H1 (cell line): ENCODE results near the gene C13orf42. TPM values are rescaled to one million over a fixed set of nuclear protein-coding genes. Genes with fewer than 3 reads are reported as not detected.

Source experiments
- CTCF ChIA-PET: fragments of 300-600 bp; sonication (Branson Sonifier 250); formaldehyde crosslinking; loops from one replicate; lab custom pipeline; 2021; ENCODE audit not compliant: partially characterized antibody; lab: Charles Lee
- POLR2A ChIA-PET: fragments of 300-600 bp; sonication (Branson Sonifier 250); formaldehyde crosslinking; loops from one replicate; lab custom pipeline; 2021; ENCODE audit warnings: inconsistent platforms; ENCODE audit not compliant: partially characterized antibody; lab: Charles Lee
- DNase-seq, 2 experiments: peaks; one replicate each; pipeline versions ENCODE4 v3.0.0 to v3.0.0-alpha.2; 2010 to 2022; ENCODE audit warnings: low spot score in 2 of 2, low read depth in 1 of 2, mixed read lengths in 1 of 2
- FAIRE-seq: peaks from 2 replicates; lab custom pipeline; 2011; peaks lifted over from hg19 to GRCh38; lab: Jason Lieb, UNC
- H2AFZ ChIP-seq: 2 replicates; pipeline ENCODE4 v1.8.1; 2012; ENCODE audit warnings: low read length, inconsistent platforms
- H2AK5ac ChIP-seq: 2 replicates; pipeline ENCODE4 v1.6.1; 2013; ENCODE audit warnings: low read depth, low read length
- H2BK120ac ChIP-seq: replicated peaks from 2 replicates; pipeline ENCODE3; 2013; ENCODE audit warnings: low read depth, low read length, inconsistent platforms
- H2BK12ac ChIP-seq: 2 replicates; pipeline ENCODE4 v1.6.1; 2013; ENCODE audit warnings: low read depth, low read length
- H2BK15ac ChIP-seq: 2 replicates; pipeline ENCODE4 v1.6.1; 2013; ENCODE audit warnings: low read length
- H2BK20ac ChIP-seq: 2 replicates; pipeline ENCODE4 v1.6.1; 2013; ENCODE audit warnings: low read length
- H2BK5ac ChIP-seq: 2 replicates; pipeline ENCODE4 v1.6.1; 2013; ENCODE audit warnings: low read depth, low read length
- H3K14ac ChIP-seq: 2 replicates; pipeline ENCODE4 v1.6.1; 2013; ENCODE audit warnings: inconsistent platforms; ENCODE audit not compliant: insufficient read length
- H3K18ac ChIP-seq: 2 replicates; pipeline ENCODE4 v1.6.1; 2013; ENCODE audit warnings: low read length; ENCODE audit errors: extremely low read depth
- H3K23ac ChIP-seq: 2 replicates; pipeline ENCODE4 v1.6.1; 2013; ENCODE audit warnings: inconsistent platforms; ENCODE audit not compliant: insufficient read length
- H3K23me2 ChIP-seq: 2 replicates; pipeline ENCODE4 v1.6.1; 2013; ENCODE audit warnings: low read depth, low read length
- H3K27ac ChIP-seq: 2 replicates; pipeline ENCODE4 v1.6.1; 2011; ENCODE audit warnings: low read depth, low read length, inconsistent platforms
- H3K27me3 ChIP-seq, 4 experiments: replicated peaks in 1 of 4; 1 replicate in 1 of 4; 2 replicates in 3 of 4; pipeline versions ENCODE4 v1.6.1 to v1.8.1; 2011 to 2013; ENCODE audit warnings: low read length in 3 of 4, mild to moderate bottlenecking in 3 of 4, inconsistent platforms in 2 of 4, mixed read lengths in 2 of 4, moderate library complexity in 1 of 4; ENCODE audit not compliant: control insufficient read depth in 3 of 4, insufficient read depth in 3 of 4; ENCODE audit errors: extremely low read depth in 1 of 4
- H3K36me3 ChIP-seq, 4 experiments: 2 replicates each; pipeline versions ENCODE4 v1.6.1 to v1.8.1; 2011 to 2013; ENCODE audit warnings: mild to moderate bottlenecking in 4 of 4, low read length in 3 of 4, moderate library complexity in 2 of 4, control low read depth in 1 of 4, inconsistent platforms in 1 of 4; ENCODE audit not compliant: insufficient read depth in 4 of 4, control insufficient read depth in 2 of 4
- H3K4ac ChIP-seq: replicated peaks from 2 replicates; pipeline ENCODE3; 2013; ENCODE audit warnings: low read length, low read depth, mixed read lengths, inconsistent platforms; ENCODE audit not compliant: insufficient read length
- H3K4me1 ChIP-seq, 4 experiments: replicated peaks in 1 of 4; 1 replicate in 1 of 4; 2 replicates in 3 of 4; pipeline versions ENCODE4 v1.6.1 to v1.8.1; 2011 to 2013; ENCODE audit warnings: low read length in 3 of 4, inconsistent platforms in 2 of 4, mixed read lengths in 1 of 4; ENCODE audit not compliant: insufficient read depth in 4 of 4, control insufficient read depth in 3 of 4
- H3K4me2 ChIP-seq, 2 experiments: 2 replicates each; pipeline versions ENCODE4 v1.6.1 to v1.8.1; 2011 to 2013; ENCODE audit warnings: low read depth in 2 of 2, low read length in 2 of 2, control low read depth in 1 of 2, inconsistent platforms in 1 of 2, mild to moderate bottlenecking in 1 of 2; ENCODE audit not compliant: insufficient read depth in 1 of 2
- H3K4me3 ChIP-seq, 4 experiments: fragments of 200-600, 300-600 bp in 1 of 4; sonication (generic), shearing (Covaris generic), sonication (Bioruptor Twin) in 1 of 4; 2 replicates each; pipeline versions ENCODE4 v1.5.1 to v1.8.1; 2011 to 2016; ENCODE audit warnings: low read length in 4 of 4, low read depth in 3 of 4, control low read depth in 2 of 4, inconsistent platforms in 2 of 4, mild to moderate bottlenecking in 2 of 4, mixed read lengths in 1 of 4, moderate library complexity in 1 of 4; ENCODE audit not compliant: insufficient read depth in 2 of 4; ENCODE audit errors: extremely low read depth in 1 of 4
- H3K56ac ChIP-seq: replicated peaks from 2 replicates; pipeline ENCODE3; 2013; ENCODE audit warnings: low read depth, mild to moderate bottlenecking, mixed read lengths, low read length, inconsistent platforms; ENCODE audit not compliant: insufficient read length
- H3K79me1 ChIP-seq: 2 replicates; pipeline ENCODE4 v1.6.1; 2013; ENCODE audit warnings: low read depth, low read length, control low read depth
- H3K79me2 ChIP-seq, 2 experiments: 2 replicates each; pipeline versions ENCODE4 v1.6.1 to v1.8.1; 2012 to 2013; ENCODE audit warnings: low read length in 2 of 2, mild to moderate bottlenecking in 2 of 2, inconsistent platforms in 1 of 2; ENCODE audit not compliant: insufficient read depth in 2 of 2, control insufficient read depth in 1 of 2
- H3K9ac ChIP-seq, 4 experiments: replicated peaks in 1 of 4; 1 replicate in 1 of 4; 2 replicates in 3 of 4; pipeline versions ENCODE4 v1.6.1 to v1.8.1; 2011 to 2013; ENCODE audit warnings: low read depth in 3 of 4, low read length in 3 of 4, control low read depth in 2 of 4, mild to moderate bottlenecking in 2 of 4, moderate library complexity in 2 of 4, inconsistent platforms in 1 of 4; ENCODE audit errors: extremely low read depth in 1 of 4
- H3K9me3 ChIP-seq, 2 experiments: 2 replicates each; pipeline versions ENCODE4 v1.6.1 to v1.8.1; 2012 to 2013; ENCODE audit warnings: mild to moderate bottlenecking in 2 of 2, moderate library complexity in 2 of 2, control low read depth in 1 of 2, inconsistent platforms in 1 of 2, low read depth in 1 of 2, low read length in 1 of 2, mixed read lengths in 1 of 2; ENCODE audit not compliant: insufficient read depth in 2 of 2
- H4K20me1 ChIP-seq, 2 experiments: replicated peaks in 1 of 2; 2 replicates each; pipeline versions ENCODE3 to v1.8.1; 2011 to 2013; ENCODE audit warnings: inconsistent platforms in 2 of 2, low read length in 2 of 2, mild to moderate bottlenecking in 1 of 2; ENCODE audit not compliant: insufficient read depth in 2 of 2, control insufficient read depth in 1 of 2
- H4K5ac ChIP-seq: 2 replicates; pipeline ENCODE4 v1.6.1; 2013; ENCODE audit warnings: low read length, low read depth, mixed read lengths, inconsistent platforms; ENCODE audit not compliant: insufficient read length
- H4K8ac ChIP-seq: 2 replicates; pipeline ENCODE4 v1.8.0; 2013; ENCODE audit warnings: mild to moderate bottlenecking, moderate library complexity, low read length, inconsistent platforms; ENCODE audit not compliant: insufficient read depth; ENCODE audit errors: extremely low read depth
- H4K91ac ChIP-seq: replicated peaks from 2 replicates; pipeline ENCODE3; 2013; ENCODE audit warnings: low read length, mixed read lengths, inconsistent platforms; ENCODE audit not compliant: insufficient read length
- CEBPB ChIP-seq: IDR thresholded peaks from 2 replicates; pipeline ENCODE4 v1.6.1; 2012; ENCODE audit warnings: low read depth, low read length
- KDM1A ChIP-seq: fragments of 200-600, 300-600 bp; sonication (generic); IDR thresholded peaks from 2 replicates; pipeline ENCODE4 v1.7.1; 2016; ENCODE audit warnings: mild to moderate bottlenecking, low read length, borderline replicate concordance
- WGBS, 2 experiments: shearing (Covaris generic) in 1 of 2; methylation state at CpG; one replicate each; pipeline versions ENCODE4 v1.1.6 to v1.1.7; 2013 to 2015; ENCODE audit warnings: low lambda C conversion rate in 2 of 2, mixed read lengths in 2 of 2, inconsistent platforms in 1 of 2, low coverage in 1 of 2, missing lambda C conversion rate in 1 of 2; ENCODE audit not compliant: insufficient replicate concordance in 2 of 2, insufficient coverage in 1 of 2, insufficient read length in 1 of 2; ENCODE audit errors: extremely low coverage in 1 of 2, missing lambda C conversion rate in 1 of 2; 5-methylcytosine and 5-hydroxymethylcytosine counted together
- polyA plus RNA-seq, 7 experiments: library from polyadenylated mRNA; depleted of rRNA in 3 of 7; stranded (reverse) in 5 of 7; unstranded in 2 of 7; fragments of >200 nt in 5 of 7; fragments of 200-250 nt in 2 of 7; gene quantifications; 1 replicate in 5 of 7; 2 replicates in 1 of 7; 4 replicates in 1 of 7; pipeline versions ENCODE4 v1.2.1 to v1.2.3, GENCODE V29; 2011 to 2013; ENCODE audit warnings: missing spikeins in 2 of 7, mixed read lengths in 2 of 7
- total RNA-seq: library from RNA; stranded (reverse); fragmentation: NEBNext Ultra II Directional; extraction: Animal tissue kit (Norgen Biotek cat#: 25700); gene quantifications from 2 replicates; pipeline ENCODE4 v1.2.1, GENCODE V29; 2021

The C13orf42 gene
- total and polyA plus RNA-seq, 2 of the 8 experiments (the other 6 are each of a cell fraction or from before 2014, with no cell fraction given): 9.9 to 10.1 TPM

DNA sequence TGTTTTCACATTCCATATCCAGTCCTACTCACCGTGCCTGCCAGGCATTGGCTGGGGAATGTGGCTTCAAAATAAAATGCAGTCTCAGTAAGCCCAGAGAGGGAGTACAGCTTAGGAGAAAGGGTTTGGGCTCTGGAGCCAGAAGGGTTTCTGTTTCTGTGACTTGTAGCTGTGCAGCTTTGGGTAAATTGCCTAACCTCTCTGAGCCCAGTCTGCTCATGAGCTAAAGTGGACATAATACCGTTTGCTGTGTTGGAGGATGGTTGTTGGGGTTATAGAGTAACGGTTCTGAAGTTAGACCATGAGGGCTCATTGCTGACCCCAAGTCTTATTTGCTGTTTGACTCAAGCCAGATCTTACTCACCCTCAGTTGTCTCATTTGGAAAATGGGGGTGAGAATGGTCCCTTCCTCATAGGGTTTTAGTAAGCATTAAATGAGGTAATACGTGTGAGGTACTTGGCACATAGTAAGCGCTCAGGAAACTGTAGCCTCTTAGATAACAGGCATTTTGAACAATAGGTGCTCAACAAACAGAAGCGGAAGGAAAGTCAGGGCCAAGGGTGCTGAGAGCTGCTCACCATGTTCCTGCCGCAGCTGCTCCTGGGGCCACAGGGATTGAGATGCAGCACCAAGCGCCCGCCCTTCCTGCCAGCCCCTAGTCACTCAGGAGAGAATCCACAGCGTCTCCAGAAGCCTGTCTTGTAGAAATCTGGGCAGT is 45.5 kb downstream of the C13orf42 start:
- peak; percentile 92 for TF ChIP-seq KDM1A
- TF ChIP-seq CEBPB: no peak
- TF ChIP-seq, all 59 proteins: peak for 1
- Histone ChIP-seq H2BK5ac (no peak overlapping the region), H4K20me1 (no peaks in the 10 kb centered on the region), H4K8ac (no peak overlapping the region), H3K79me2 (no peaks in the 10 kb centered on the region), H3K27me3 (no peaks in the 10 kb centered on the region; a peak in 1 of 7 replicates), H3K79me1 (no peaks in the 10 kb centered on the region), H3K4me3 (no peak overlapping the region), H3K14ac (no peak overlapping the region), H2BK12ac (no peak overlapping the region; the same call in 1 of the 2 replicates), H3K9ac (no peak overlapping the region), H3K36me3 (no peaks in the 10 kb centered on the region), H3K4me2 (no peak overlapping the region), H2BK15ac (no peak overlapping the region), H2BK20ac (no peak overlapping the region), H2AFZ (no peak overlapping the region), H4K91ac (no peak overlapping the region), H2BK120ac (no peak overlapping the region), H3K9me3 (no peaks in the 10 kb centered on the region), H3K27ac (no peak overlapping the region), H3K4ac (no peak overlapping the region), H2AK5ac (no peak overlapping the region), H3K4me1 (peaks cover 0 to 3% (median 2%) of the 10 kb centered on the region in 4 experiments; a peak in 3 of 7 replicates), H4K5ac (no peak overlapping the region), H3K23me2 (no peaks in the 10 kb centered on the region), H3K56ac (no peak overlapping the region), H3K23ac (no peak overlapping the region), H3K18ac (no peak overlapping the region)
- CTCF ChIA-PET: interaction anchor here (0.6 to 4.9 kb wide), 12 partner anchors 8 to 357 kb away, joined by 3 to 50 read pairs (median 4); no protein-coding TSS in a partner anchor
- FAIRE-seq (no peak), DNase-seq (peak in 1 of 2 experiments; percentile 42)
- WGBS, 2 experiments: 88% methylated on average over 10 of the region's 10 CpGs; no CpG with 5 or more reads in 1 of the 2 experiments
- POLR2A ChIA-PET: interaction anchor here (1.0 to 1.1 kb wide), 2 partner anchors 11 to 84 kb away, joined by 3 read pairs; no protein-coding TSS in a partner anchor
